Measurements from ENCODE around the gene USP6NL. TPM values are rescaled to one million over a fixed set of nuclear protein-coding genes. Genes with fewer than 3 reads are reported as not detected.

The USP6NL gene
- polyA plus RNA-seq, 1 of the 3 experiments (the other 2 are of a cell fraction): 8.9 TPM

DNA sequence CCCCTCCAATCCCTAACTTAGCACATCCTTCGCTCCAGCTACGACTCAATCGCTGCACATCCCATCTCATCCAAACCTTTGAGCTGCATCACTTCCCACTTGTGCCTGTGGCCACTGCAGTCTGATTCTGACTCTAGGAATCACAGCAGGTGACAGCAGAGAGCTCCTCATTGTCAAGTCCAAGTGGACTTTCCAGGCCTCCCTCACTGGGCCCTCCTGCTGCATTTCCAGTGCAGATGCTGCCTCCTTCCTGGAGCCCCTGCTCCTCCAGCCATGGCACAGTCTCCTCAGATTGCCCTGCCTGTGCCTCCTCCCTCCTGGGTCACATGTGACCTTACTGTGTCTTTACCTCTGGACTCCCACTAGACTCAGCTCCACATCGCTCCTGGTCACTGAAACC is 157.3 kb downstream of the USP6NL start (continued):
- TF ChIP-seq USF1 (IDR thresholded peaks at IDR 0.05; ENCODE audit: borderline replicate concordance, low read depth) (no peak), TEAD4 (IDR thresholded peaks at IDR 0.05; ENCODE audit: borderline replicate concordance, insufficient read depth) (no peak)

DNA sequence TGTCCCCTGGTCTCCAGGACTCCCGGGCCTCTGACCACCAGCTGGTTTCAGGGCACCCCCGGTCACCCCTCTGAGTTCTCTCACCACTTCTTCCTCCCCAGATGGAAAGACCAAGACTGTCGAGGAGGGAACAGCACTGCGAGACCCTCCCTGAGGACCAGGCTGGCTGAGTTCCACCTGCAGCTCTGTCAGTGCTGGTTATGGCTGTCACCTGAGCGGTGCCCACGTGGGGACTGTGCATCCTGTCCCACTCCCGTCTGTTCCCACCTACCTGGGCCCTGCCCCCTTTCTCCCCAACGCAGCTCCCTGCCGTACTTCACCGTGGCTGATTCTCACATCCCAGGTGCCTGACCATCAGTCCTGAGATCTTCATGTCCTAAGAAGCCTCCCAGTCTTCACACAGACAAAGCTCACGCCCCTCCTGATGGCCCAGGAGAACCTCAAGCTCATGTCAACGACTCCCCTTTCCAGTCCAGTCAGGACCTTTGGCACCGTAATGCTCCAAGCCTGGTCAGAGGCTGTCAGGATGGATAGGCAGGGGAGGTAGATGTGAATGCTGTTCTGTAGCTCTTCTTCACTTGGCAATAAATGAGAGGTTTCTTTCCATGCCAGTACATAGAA is 159.7 kb downstream of the USP6NL start:
- Histone ChIP-seq H3F3A (replicated peaks; ENCODE audit: insufficient read depth) (no peaks in the 10 kb centered on the region), H3K27ac (ENCODE audit: low read depth in 2 of 2, low read length in 1 of 2) (no peak overlapping the region), H3K4me3 (ENCODE audit: low read depth in 2 of 2, low read length in 1 of 2) (no peak overlapping the region), H3K4me2 (no peak overlapping the region), H3K36me3 (replicated peaks in 1 of 2; ENCODE audit: control insufficient read depth in 1 of 2, insufficient read depth in 2 of 2, low read length in 1 of 2) (no peaks in the 10 kb centered on the region), H3K79me2 (ENCODE audit: insufficient read depth) (no peaks in the 10 kb centered on the region), H4K20me1 (ENCODE audit: insufficient read depth) (no peaks in the 10 kb centered on the region), H2AFZ (ENCODE audit: low read depth) (no peak overlapping the region), H3K9me2 (no peaks in the 10 kb centered on the region), H3K4me1 (ENCODE audit: control insufficient read depth in 1 of 2, insufficient read depth in 2 of 2, low read depth in 1 of 2, low read length in 1 of 2) (peaks cover 0 to 4% of the 10 kb centered on the region in 2 experiments; a peak in 1 of 4 replicates), H3K9ac (no peak overlapping the region), H3K27me3 (ENCODE audit: insufficient read depth) (no peaks in the 10 kb centered on the region), H3K9me3 (no peaks in the 10 kb centered on the region)
- TF ChIP-seq TCF12 (IDR thresholded peaks at IDR 0.05) (no peak), RAD21 (IDR thresholded peaks at IDR 0.05; ENCODE audit: low read length) (no peak), NFIC (IDR thresholded peaks at IDR 0.05; ENCODE audit: borderline replicate concordance) (no peak), MAX (IDR thresholded peaks at IDR 0.05; ENCODE audit: low read depth) (no peak), ELF1 (IDR thresholded peaks at IDR 0.05) (no peak), FOSL2 (IDR thresholded peaks at IDR 0.05; ENCODE audit: borderline replicate concordance, low read depth) (no peak), RCOR1 (IDR thresholded peaks at IDR 0.05; ENCODE audit: low read length) (no peak), FOXM1 (IDR thresholded peaks at IDR 0.05; ENCODE audit: low read depth) (no peak), USF2 (IDR thresholded peaks at IDR 0.05; ENCODE audit: borderline replicate concordance, low read depth, low read length) (no peak), GATA2 (CRISPR knock-in tag; IDR thresholded peaks at IDR 0.05) (no peak), SMC3 (IDR thresholded peaks at IDR 0.05; ENCODE audit: low read depth, low read length) (no peak), FOXJ3 (CRISPR knock-in tag; IDR thresholded peaks at IDR 0.05) (no peak), TAF1 (IDR thresholded peaks at IDR 0.05; ENCODE audit: borderline replicate concordance, low read depth, low read length) (no peak)
- TF ChIP-seq, protein P1, sequence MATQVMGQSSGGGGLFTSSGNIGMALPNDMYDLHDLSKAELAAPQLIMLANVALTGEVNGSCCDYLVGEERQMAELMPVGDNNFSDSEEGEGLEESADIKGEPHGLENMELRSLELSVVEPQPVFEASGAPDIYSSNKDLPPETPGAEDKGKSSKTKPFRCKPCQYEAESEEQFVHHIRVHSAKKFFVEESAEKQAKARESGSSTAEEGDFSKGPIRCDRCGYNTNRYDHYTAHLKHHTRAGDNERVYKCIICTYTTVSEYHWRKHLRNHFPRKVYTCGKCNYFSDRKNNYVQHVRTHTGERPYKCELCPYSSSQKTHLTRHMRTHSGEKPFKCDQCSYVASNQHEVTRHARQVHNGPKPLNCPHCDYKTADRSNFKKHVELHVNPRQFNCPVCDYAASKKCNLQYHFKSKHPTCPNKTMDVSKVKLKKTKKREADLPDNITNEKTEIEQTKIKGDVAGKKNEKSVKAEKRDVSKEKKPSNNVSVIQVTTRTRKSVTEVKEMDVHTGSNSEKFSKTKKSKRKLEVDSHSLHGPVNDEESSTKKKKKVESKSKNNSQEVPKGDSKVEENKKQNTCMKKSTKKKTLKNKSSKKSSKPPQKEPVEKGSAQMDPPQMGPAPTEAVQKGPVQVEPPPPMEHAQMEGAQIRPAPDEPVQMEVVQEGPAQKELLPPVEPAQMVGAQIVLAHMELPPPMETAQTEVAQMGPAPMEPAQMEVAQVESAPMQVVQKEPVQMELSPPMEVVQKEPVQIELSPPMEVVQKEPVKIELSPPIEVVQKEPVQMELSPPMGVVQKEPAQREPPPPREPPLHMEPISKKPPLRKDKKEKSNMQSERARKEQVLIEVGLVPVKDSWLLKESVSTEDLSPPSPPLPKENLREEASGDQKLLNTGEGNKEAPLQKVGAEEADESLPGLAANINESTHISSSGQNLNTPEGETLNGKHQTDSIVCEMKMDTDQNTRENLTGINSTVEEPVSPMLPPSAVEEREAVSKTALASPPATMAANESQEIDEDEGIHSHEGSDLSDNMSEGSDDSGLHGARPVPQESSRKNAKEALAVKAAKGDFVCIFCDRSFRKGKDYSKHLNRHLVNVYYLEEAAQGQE (IDR thresholded peaks at IDR 0.05; ENCODE audit: low read depth, low read length): no peak
- 68% methylated on average over 10 of the region's 13 CpGs for WGBS (ENCODE audit: low lambda C conversion rate)
- POLR2A ChIA-PET: no interaction called here
- no peak for DNase-seq
- CTCF ChIA-PET: interaction anchor here (0.8 to 2.1 kb wide), 2 partner anchors 11 to 27 kb away, joined by 3 to 8 read pairs; no protein-coding TSS in a partner anchor
